ENCODE results near the gene SOWAHA.
"Not testable (repeated sequence)": the region's sequence is repeated elsewhere in the genome, so short reads cannot be mapped to it uniquely, and the experiment has no call there.

The SOWAHA gene

DNA sequence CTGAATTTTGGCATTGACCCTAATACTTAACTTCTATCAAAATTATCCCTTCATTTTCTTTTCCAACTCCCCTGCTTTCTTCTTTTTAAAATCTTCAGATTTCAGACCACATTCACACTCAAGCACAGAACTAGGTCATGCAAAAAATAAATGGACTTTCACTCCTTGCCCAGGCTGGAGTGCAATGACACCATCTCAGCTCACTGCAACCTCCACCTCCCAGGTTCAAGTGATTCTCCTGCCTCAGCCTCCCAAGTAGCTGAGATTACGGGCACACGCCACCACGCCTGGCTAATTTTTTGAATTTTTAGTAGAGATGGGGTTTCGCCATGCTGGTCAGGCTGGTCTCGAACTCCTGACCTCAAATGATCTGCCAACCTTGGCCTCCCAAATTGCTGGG lies 41.9 kb downstream of the SOWAHA start:
- not testable (repeated sequence) for DNase-seq (ENCODE audit: low read depth)

DNA sequence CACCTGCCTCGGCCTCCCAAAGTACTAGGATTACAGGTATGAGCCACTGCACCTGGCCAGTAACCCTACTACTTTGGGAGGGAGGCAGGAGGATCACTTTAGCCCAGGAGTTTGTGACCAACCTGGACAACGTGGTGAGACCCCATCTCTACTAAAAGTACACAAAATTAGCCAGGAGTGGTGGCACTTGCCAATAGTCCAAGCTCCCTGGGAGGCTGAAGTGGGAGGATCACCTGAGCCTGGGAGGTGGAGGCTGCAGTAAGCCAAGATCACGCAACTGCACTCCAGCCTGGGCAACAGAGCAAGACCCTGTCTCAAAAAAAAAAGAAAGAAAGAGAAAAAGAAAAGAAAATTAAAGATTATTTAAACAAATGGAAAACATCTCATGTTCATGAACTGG lies 42.9 kb downstream of the SOWAHA start:
- DNase-seq (ENCODE audit: low read depth): no peak

DNA sequence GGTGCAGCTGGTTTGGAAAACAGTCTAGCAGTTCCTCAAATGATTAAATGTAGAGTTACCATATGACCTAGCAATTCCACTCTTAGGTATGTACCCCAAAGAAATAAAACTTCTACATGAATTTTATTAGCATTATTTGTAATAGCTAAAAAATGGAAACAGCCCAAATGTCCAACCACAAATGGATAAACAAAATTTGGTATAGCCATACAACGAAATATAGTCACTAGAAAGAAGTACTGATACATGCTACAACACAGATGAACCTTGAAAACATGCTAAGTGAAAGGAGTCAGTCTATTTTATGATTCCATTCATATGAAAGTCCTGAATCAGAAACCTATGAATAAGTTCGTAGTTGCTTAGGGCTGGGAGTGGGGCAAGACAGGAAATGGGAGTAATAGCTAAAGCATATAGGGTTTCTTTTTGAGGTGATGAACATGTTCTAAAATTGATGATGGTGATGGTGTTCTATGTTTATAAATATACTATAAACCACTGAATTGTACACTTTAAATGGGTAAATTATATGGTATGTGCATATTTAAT lies 46.9 kb downstream of the SOWAHA start:
- DNase-seq (ENCODE audit: low read depth): no peak

DNA sequence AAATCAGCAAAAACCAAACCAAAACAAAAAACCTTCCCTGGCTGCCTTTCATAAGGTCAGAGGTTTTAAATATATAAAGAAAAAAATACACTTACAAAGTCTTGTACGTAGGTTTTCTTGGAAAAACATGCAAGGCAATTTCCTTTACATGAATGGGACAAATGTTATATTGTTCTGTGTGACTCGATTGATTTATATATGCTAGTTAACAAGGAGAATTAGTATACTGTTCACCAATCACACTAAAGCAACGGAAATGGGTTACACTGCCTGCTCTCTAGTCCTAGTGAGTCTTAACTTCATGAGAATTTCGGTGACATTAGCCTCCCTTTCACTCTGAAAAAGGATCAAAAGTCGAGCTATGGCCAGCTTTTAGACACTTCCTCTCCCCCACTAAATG lies 47.6 kb downstream of the SOWAHA start:
- DNase-seq (ENCODE audit: low read depth): no peak

DNA sequence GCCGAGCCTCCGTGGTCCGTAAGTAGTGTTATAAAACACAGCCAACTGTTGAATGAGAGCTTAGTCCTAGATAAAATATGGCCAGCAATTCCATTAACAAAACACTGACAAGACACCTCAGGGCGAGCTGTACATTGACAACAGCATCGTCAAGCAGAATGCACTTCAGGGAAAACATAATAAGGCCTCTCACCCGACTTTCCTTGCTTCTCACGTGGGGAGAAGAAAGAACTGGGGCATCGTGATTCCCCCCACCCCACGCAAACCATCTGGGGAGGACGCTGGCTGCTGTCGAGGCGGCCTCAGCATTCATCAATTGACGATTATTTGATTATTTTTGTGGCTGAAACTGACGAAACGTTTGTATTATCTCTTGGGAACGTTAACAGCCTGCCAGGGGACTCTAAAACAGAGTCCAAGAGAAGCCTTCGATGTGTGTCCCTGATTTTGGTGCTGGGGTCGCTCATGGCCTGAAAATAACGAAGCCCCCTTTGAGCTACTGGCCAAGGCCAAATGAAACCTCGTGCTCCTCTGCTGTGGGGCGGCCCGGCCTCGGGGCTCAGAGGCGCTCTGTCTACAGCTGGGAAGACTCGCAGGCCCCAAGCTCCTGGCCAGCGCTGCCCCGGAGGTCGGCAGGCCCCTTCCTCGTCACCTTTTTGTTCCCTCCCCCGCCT lies 52.7 kb downstream of the SOWAHA start:
- DNase-seq (ENCODE audit: low read depth): no peak
